Measurements from ENCODE around the gene SLC6A17.

DNA sequence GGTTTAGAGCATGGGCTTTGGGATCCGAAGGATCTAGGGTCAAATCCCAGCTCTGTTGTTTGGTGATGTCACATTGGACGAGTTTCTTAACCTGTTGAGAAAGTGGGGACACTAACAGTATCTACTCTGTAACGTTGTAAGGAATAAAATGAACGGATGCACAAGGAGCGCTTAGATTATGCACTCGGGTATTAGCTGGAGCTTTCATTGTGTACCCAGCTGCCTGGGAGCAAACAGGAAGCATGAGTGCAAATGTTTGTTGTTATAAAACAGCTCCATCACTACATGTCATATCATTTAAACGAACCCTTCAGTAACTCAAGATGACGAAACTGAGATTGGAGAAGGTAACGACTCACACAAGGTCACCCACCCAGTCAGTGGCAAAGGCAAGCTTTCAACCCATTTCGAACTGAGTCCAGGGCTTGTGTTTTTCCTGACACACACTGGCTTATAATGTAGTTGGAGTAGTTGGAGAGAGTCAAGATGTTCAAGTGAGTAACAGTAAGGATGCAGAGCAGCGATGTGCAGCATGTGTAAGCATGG, 16.2 kb upstream of the SLC6A17 start:
- TF ChIP-seq EP300 (IDR thresholded peaks at IDR 0.05) (no peak), CTCF (IDR thresholded peaks at IDR 0.05) (no peak), POLR2A (IDR thresholded peaks at IDR 0.05) (no peak), POLR2AphosphoS5 (IDR thresholded peaks at IDR 0.05) (no peak)
